ENCODE results near the gene CD28.
"Not testable (repeated sequence)": the region's sequence is repeated elsewhere in the genome, so short reads cannot be mapped to it uniquely, and the experiment has no call there.

GRCh38 chr2:203698410-203698809, 8.0 kb upstream of the CD28 start:
- TF ChIP-seq, protein P1, sequence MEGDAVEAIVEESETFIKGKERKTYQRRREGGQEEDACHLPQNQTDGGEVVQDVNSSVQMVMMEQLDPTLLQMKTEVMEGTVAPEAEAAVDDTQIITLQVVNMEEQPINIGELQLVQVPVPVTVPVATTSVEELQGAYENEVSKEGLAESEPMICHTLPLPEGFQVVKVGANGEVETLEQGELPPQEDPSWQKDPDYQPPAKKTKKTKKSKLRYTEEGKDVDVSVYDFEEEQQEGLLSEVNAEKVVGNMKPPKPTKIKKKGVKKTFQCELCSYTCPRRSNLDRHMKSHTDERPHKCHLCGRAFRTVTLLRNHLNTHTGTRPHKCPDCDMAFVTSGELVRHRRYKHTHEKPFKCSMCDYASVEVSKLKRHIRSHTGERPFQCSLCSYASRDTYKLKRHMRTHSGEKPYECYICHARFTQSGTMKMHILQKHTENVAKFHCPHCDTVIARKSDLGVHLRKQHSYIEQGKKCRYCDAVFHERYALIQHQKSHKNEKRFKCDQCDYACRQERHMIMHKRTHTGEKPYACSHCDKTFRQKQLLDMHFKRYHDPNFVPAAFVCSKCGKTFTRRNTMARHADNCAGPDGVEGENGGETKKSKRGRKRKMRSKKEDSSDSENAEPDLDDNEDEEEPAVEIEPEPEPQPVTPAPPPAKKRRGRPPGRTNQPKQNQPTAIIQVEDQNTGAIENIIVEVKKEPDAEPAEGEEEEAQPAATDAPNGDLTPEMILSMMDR (IDR thresholded peaks at IDR 0.05; ENCODE audit: borderline replicate concordance, extremely low read depth, low read length, poor library complexity, severe bottlenecking), result not testable (repeated sequence)
- TF ChIP-seq EZH2 (IDR thresholded peaks at IDR 0.05; ENCODE audit: borderline replicate concordance, low read depth, low read length, severe bottlenecking), result not testable (repeated sequence)

All from DND-41 (cell line).